ENCODE data around the gene WDFY4. TPM values are rescaled to one million over a fixed set of nuclear protein-coding genes. Genes with fewer than 3 reads are reported as not detected.

Gene WDFY4
- total and polyA plus RNA-seq, 2 of the 4 experiments (the other 2 are of a cell fraction), result not detected

DNA sequence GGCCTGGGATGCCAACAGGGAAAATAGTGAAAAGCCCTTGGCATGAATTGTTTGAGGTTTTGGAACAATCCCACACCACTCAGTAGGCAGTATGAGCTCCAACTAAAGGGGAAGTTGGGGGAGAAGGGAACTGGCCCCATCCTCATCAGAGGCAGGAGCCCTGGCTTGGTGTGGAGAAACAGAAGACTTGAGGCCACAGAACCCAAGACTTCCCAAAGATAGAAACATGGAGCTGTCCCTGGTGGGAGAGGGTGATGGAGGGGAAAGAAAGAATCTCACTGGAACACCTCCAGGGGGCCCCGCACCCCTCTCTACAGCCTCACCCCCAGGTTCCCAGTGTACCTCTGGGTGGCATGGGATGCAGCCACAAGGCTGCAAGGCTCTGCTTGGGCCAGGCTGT, 345.0 kb downstream of the WDFY4 start:
- no TSS peak for BruUV-seq (replicated peaks)
- Histone ChIP-seq H3K4me1 (ENCODE audit: control insufficient read depth, insufficient read depth, low read length) (no peaks in the 10 kb centered on the region), H2AK9ac (replicated peaks; ENCODE audit: low read depth, low read length, poor library complexity) (no peak overlapping the region), H3K56ac (ENCODE audit: extremely low read depth, insufficient read depth, low read length) (no peak overlapping the region), H3K9ac (ENCODE audit: low read depth, low read length) (no peak overlapping the region), H3K27ac (ENCODE audit: insufficient read depth, low read length) (no peak overlapping the region), H3K14ac (replicated peaks; ENCODE audit: low read depth, low read length) (no peak overlapping the region), H2BK5ac (ENCODE audit: low read depth, low read length, poor library complexity, severe bottlenecking) (no peak overlapping the region), H3K9me1 (ENCODE audit: insufficient read depth, low read length) (no peaks in the 10 kb centered on the region; the same call in 1 of the 2 replicates), H2AFZ (replicated peaks; ENCODE audit: low read length, poor library complexity) (no peak overlapping the region), H3K4ac (ENCODE audit: low read depth, low read length) (no peak overlapping the region), H2BK120ac (ENCODE audit: low read depth, low read length) (no peak overlapping the region), H3K18ac (ENCODE audit: low read depth, low read length) (no peak overlapping the region), H2AK5ac (ENCODE audit: low read depth, low read length) (no peak overlapping the region), H4K5ac (ENCODE audit: low read depth, low read length) (no peak overlapping the region), H2BK20ac (ENCODE audit: low read depth, low read length) (no peak overlapping the region), H4K20me1 (ENCODE audit: insufficient read depth, low read length) (no peaks in the 10 kb centered on the region), H3K9me3 (ENCODE audit: control insufficient read depth, insufficient read depth, low read length) (no peaks in the 10 kb centered on the region), H3K36me3 (ENCODE audit: control insufficient read depth, insufficient read depth, low read length) (peaks cover 6% of the 10 kb centered on the region; the same call in 1 of the 2 replicates), H3K23ac (ENCODE audit: low read depth, low read length) (no peak overlapping the region), H3K4me3 (ENCODE audit: insufficient read depth, low read depth, low read length) (no peak overlapping the region), H2BK15ac (ENCODE audit: low read depth, low read length) (no peak overlapping the region), H3K79me1 (ENCODE audit: low read depth in 1 of 2, low read length in 2 of 2) (no peaks in the 10 kb centered on the region), H3K27me3 (ENCODE audit: control insufficient read depth, insufficient read depth, low read length) (no peaks in the 10 kb centered on the region), H4K91ac (ENCODE audit: insufficient read depth, low read depth, low read length) (no peak overlapping the region), H4K8ac (ENCODE audit: low read depth in 2 of 2, low read length in 2 of 2) (no peak overlapping the region), H3K4me2 (ENCODE audit: low read depth, low read length) (no peak overlapping the region)
- dilution Hi-C loops (cut with HindIII; ENCODE audit: low sequenced_read_pairs, unreplicated experiment), result no loop called here
- ChIA-PET CTCF (no interaction called here), POLR2A (ENCODE audit: unreplicated experiment) (no interaction called here)
- WGBS, 2 experiments (ENCODE audit: extremely low coverage in 2 of 2, insufficient read length in 1 of 2), result no CpG with 5 or more reads among the region's 1 CpG
- DNase-seq (no peak), ATAC-seq (ENCODE audit: low read depth) (no peak)
- intact Hi-C loops (cut with micrococcal nuclease), result no loop called here
- in situ Hi-C loops (cut with MboI; ENCODE audit: low sequenced_read_pairs), result no loop called here
- TF ChIP-seq CEBPB (IDR thresholded peaks at IDR 0.05; ENCODE audit: low read depth, low read length) (no peak), POLR2A (IDR thresholded peaks at IDR 0.05; ENCODE audit: low read depth, low read length) (no peak), RFX5 (IDR thresholded peaks at IDR 0.05; ENCODE audit: low read depth, low read length) (no peak), MAFK (IDR thresholded peaks at IDR 0.05; ENCODE audit: low read depth, low read length) (no peak), FOS (IDR thresholded peaks at IDR 0.05; ENCODE audit: low read depth, low read length) (no peak), NFE2L2 (IDR thresholded peaks at IDR 0.05; ENCODE audit: low read depth, low read length) (no peak), RAD21 (IDR thresholded peaks at IDR 0.05; ENCODE audit: low read length) (no peak), SMC3 (IDR thresholded peaks at IDR 0.05; ENCODE audit: low read depth, low read length) (no peak), MXI1 (IDR thresholded peaks at IDR 0.05; ENCODE audit: borderline replicate concordance, low read depth, low read length) (no peak), CHD1 (IDR thresholded peaks at IDR 0.05; ENCODE audit: low read depth, low read length) (no peak), BHLHE40 (IDR thresholded peaks at IDR 0.05; ENCODE audit: low read depth, low read length) (no peak), USF2 (IDR thresholded peaks at IDR 0.05; ENCODE audit: low read depth, low read length) (no peak), RCOR1 (IDR thresholded peaks at IDR 0.05; ENCODE audit: insufficient replicate concordance, low read length) (no peak), MAZ (IDR thresholded peaks at IDR 0.05; ENCODE audit: borderline replicate concordance, low read depth, low read length) (no peak)
- TF ChIP-seq, protein P1, sequence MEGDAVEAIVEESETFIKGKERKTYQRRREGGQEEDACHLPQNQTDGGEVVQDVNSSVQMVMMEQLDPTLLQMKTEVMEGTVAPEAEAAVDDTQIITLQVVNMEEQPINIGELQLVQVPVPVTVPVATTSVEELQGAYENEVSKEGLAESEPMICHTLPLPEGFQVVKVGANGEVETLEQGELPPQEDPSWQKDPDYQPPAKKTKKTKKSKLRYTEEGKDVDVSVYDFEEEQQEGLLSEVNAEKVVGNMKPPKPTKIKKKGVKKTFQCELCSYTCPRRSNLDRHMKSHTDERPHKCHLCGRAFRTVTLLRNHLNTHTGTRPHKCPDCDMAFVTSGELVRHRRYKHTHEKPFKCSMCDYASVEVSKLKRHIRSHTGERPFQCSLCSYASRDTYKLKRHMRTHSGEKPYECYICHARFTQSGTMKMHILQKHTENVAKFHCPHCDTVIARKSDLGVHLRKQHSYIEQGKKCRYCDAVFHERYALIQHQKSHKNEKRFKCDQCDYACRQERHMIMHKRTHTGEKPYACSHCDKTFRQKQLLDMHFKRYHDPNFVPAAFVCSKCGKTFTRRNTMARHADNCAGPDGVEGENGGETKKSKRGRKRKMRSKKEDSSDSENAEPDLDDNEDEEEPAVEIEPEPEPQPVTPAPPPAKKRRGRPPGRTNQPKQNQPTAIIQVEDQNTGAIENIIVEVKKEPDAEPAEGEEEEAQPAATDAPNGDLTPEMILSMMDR (conservative IDR thresholded peaks at IDR 0.05; ENCODE audit: low read depth, low read length), result no peak
- TF ChIP-seq, protein P2, sequence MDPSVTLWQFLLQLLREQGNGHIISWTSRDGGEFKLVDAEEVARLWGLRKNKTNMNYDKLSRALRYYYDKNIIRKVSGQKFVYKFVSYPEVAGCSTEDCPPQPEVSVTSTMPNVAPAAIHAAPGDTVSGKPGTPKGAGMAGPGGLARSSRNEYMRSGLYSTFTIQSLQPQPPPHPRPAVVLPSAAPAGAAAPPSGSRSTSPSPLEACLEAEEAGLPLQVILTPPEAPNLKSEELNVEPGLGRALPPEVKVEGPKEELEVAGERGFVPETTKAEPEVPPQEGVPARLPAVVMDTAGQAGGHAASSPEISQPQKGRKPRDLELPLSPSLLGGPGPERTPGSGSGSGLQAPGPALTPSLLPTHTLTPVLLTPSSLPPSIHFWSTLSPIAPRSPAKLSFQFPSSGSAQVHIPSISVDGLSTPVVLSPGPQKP (IDR thresholded peaks at IDR 0.05; ENCODE audit: borderline replicate concordance, low read depth, low read length), result no peak

Data from IMR-90 (cell line).